ENCODE data around the gene TEAD2. TPM values are rescaled to one million over a fixed set of nuclear protein-coding genes. Genes with fewer than 3 reads are reported as not detected.

The TEAD2 gene
- total RNA-seq, 1 donor from 2014 or later, result 168 TPM

- Mint-ChIP-seq H3K4me1 (peaks cover 29% of the 10 kb centered on the region), H3K27ac (no peak overlapping the region), H3K36me3 (peaks cover 21% of the 10 kb centered on the region), H3K4me3 (peak overlapping the region; percentile 46), H3K9me3 (no peaks in the 10 kb centered on the region), H3K27me3 (ENCODE audit: low read depth) (no peaks in the 10 kb centered on the region)
- no peak for DNase-seq (ENCODE audit: low spot score in 2 of 2, unreplicated experiment in 2 of 2)
- no peak for TF ChIP-seq CTCF (IDR thresholded peaks at IDR 0.05; ENCODE audit: unreplicated experiment)
Measured at GRCh38 chr19:49359851-49360820, 2.1 kb downstream of the TEAD2 start.

- no peak for TF ChIP-seq CTCF (IDR thresholded peaks at IDR 0.05; ENCODE audit: unreplicated experiment)
- Mint-ChIP-seq H3K36me3 (peaks cover 30% of the 10 kb centered on the region), H3K9me3 (no peaks in the 10 kb centered on the region), H3K27me3 (ENCODE audit: low read depth) (no peaks in the 10 kb centered on the region), H3K4me3 (peak overlapping the region; percentile 50), H3K27ac (peak overlapping the region; percentile 88), H3K4me1 (peaks cover 27% of the 10 kb centered on the region)
- DNase-seq (ENCODE audit: low spot score in 2 of 2, unreplicated experiment in 2 of 2), result no peak
Measured at GRCh38 chr19:49357186-49357585, 5.0 kb downstream of the TEAD2 start.

- no peaks in the 10 kb centered on the region for H3K27me3 Mint-ChIP-seq (ENCODE audit: low read depth)
- peaks cover 35% of the 10 kb centered on the region for H3K36me3 Mint-ChIP-seq
- peaks cover 27% of the 10 kb centered on the region for H3K4me1 Mint-ChIP-seq
- peak overlapping the region; percentile 50 for H3K4me3 Mint-ChIP-seq
- TF ChIP-seq CTCF (IDR thresholded peaks at IDR 0.05; ENCODE audit: unreplicated experiment), result no peak
- no peaks in the 10 kb centered on the region for H3K9me3 Mint-ChIP-seq
- H3K27ac Mint-ChIP-seq, result peak overlapping the region; percentile 88
- DNase-seq (ENCODE audit: low spot score in 2 of 2, unreplicated experiment in 2 of 2), result no peak
Measured at GRCh38 chr19:49356382-49356781, 5.8 kb downstream of the TEAD2 start.

GRCh38 chr19:49355909-49356353 lies 6.3 kb downstream of the TEAD2 start:
- Mint-ChIP-seq H3K27me3 (ENCODE audit: low read depth) (no peaks in the 10 kb centered on the region), H3K4me3 (peak overlapping the region; percentile 50), H3K4me1 (peaks cover 27% of the 10 kb centered on the region), H3K27ac (peak overlapping the region; percentile 88), H3K9me3 (no peaks in the 10 kb centered on the region), H3K36me3 (peaks cover 39% of the 10 kb centered on the region)
- TF ChIP-seq CTCF (IDR thresholded peaks at IDR 0.05; ENCODE audit: unreplicated experiment), result no peak
- no peak for DNase-seq (ENCODE audit: low spot score in 2 of 2, unreplicated experiment in 2 of 2)

GRCh38 chr19:49349567-49349966 lies 12.6 kb downstream of the TEAD2 start:
- no peak for DNase-seq (ENCODE audit: low spot score in 2 of 2, unreplicated experiment in 2 of 2)
- no peak overlapping the region for H3K4me3 Mint-ChIP-seq
- peaks cover 2% of the 10 kb centered on the region for H3K4me1 Mint-ChIP-seq
- no peaks in the 10 kb centered on the region for H3K9me3 Mint-ChIP-seq
- peaks cover 61% of the 10 kb centered on the region for H3K36me3 Mint-ChIP-seq
- H3K27ac Mint-ChIP-seq, result peak overlapping the region; percentile 43
- no peak for TF ChIP-seq CTCF (IDR thresholded peaks at IDR 0.05; ENCODE audit: unreplicated experiment)
- no peaks in the 10 kb centered on the region for H3K27me3 Mint-ChIP-seq (ENCODE audit: low read depth)
